Stimulated activated effector memory CD8-positive, alpha-beta T cell treated with anti-CD3 and anti-CD28 coated beads, Interleukin-12 subunit alpha, Interleukin-12 subunit beta, amount 100 ng/mL, for 72 hours (primary cell): ENCODE data around the gene CSNK1G2.

Experiments
- ATAC-seq: fragments of 150-1000 bp; cut with Tn5 transposase; 2 replicates; pipeline ENCODE4 v1.10.0; 2021
- DNase-seq, 2 donors: peaks; one replicate each; pipeline ENCODE4 v3.0.0; 2021 to 2022; ENCODE audit warnings: low spot score in 2 of 2
- H3K27ac Mint-ChIP-seq: one replicate; pipeline ENCODE4 v1.8.0; 2022; ENCODE audit warnings: mild to moderate bottlenecking, mixed read lengths
- H3K36me3 Mint-ChIP-seq: one replicate; pipeline ENCODE4 v1.8.0; 2022; ENCODE audit warnings: mild to moderate bottlenecking, mixed read lengths
- H3K4me1 Mint-ChIP-seq: one replicate; pipeline ENCODE4 v1.8.0; 2022; ENCODE audit warnings: mixed read lengths
- H3K4me3 Mint-ChIP-seq: one replicate; pipeline ENCODE4 v1.8.0; 2022; ENCODE audit warnings: mild to moderate bottlenecking, mixed read lengths
- H3K9me3 Mint-ChIP-seq: one replicate; pipeline ENCODE4 v1.8.0; 2022; ENCODE audit warnings: mixed read lengths

CSNK1G2 gene

DNA sequence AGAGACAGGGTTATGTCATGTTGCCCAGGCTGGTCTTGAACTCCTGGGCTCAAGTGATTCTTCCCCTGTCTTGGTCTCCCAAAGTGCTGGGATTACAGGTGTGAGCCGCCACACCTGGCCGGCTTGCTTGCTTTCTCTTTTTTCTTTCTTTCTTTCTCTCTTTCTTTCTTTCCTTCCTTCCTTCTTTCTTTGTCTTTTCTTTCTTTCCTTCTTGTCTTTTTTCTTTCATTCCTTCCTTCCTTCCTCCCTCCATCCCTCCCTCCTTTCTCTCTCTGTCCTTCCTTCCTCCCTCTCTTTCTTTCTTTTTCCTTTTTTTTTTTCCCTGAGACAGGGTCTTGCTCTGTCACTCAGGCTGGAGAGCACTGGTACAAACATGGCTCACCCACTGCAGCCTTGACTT lies 81.3 kb downstream of the CSNK1G2 start:
- Mint-ChIP-seq H3K4me1 (peaks cover 3% of the 10 kb centered on the region), H3K9me3 (no peaks in the 10 kb centered on the region), H3K27ac (no peak overlapping the region), H3K36me3 (no peaks in the 10 kb centered on the region), H3K4me3 (no peak overlapping the region)
- DNase-seq = no peak
- no peak for ATAC-seq

GRCh38 chr19:2026770-2027169 lies 85.8 kb downstream of the CSNK1G2 start:
- peaks cover 6% of the 10 kb centered on the region for H3K4me1 Mint-ChIP-seq
- H3K4me3 Mint-ChIP-seq = no peak overlapping the region
- no peak for DNase-seq
- H3K36me3 Mint-ChIP-seq = no peaks in the 10 kb centered on the region
- ATAC-seq = no peak
- no peaks in the 10 kb centered on the region for H3K9me3 Mint-ChIP-seq
- H3K27ac Mint-ChIP-seq = no peak overlapping the region

DNA sequence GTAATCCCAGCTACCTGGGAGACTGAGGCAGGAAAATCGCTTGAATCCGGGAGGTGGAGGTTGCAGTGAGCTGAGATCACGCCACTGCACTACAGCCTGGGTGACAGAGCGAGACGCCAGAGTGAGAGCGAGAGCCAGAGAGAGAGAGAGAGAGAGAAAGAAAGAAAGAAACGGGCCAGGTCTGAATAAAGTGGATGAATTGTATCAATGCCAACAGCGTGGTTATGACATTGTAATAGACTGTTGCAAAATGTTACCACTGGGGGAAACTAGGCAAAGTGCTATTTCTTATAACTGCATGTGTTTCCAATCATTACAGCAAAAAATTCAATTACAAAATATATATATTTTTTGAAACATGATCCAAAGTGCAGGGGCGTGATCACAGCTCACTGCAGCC lies 86.4 kb downstream of the CSNK1G2 start:
- ATAC-seq (no peak), DNase-seq (no peak)
- Mint-ChIP-seq H3K4me3 (no peak overlapping the region), H3K9me3 (no peaks in the 10 kb centered on the region), H3K36me3 (peaks cover 4% of the 10 kb centered on the region), H3K4me1 (peaks cover 12% of the 10 kb centered on the region), H3K27ac (no peak overlapping the region)
